Sigmoid colon (tissue), 4 donors: ENCODE results near the gene ERGIC1.

Source experiments
- CTCF ChIP-seq, 4 experiments: fragments of 450-650 bp in 3 of 4; fragments of 200-600 bp in 1 of 4; IDR thresholded peaks; one replicate each; pipeline ENCODE4 v1.5.1; 2016 to 2019; ENCODE audit warnings: antibody characterized with exemption in 4 of 4, mild to moderate bottlenecking in 3 of 4, moderate library complexity in 2 of 4
- POLR2A ChIP-seq, 2 donors: fragments of 450-650 bp; IDR thresholded peaks; one replicate each; pipeline ENCODE4 v1.6.1; 2016; ENCODE audit warnings: antibody characterized with exemption in 2 of 2, mild to moderate bottlenecking in 2 of 2, moderate library complexity in 2 of 2
- POLR2AphosphoS5 ChIP-seq, 4 donors: sonication (generic); formaldehyde crosslinking; IDR thresholded peaks; one replicate each; pipeline ENCODE4 v1.6.1; 2017; ENCODE audit warnings: antibody characterized with exemption in 4 of 4

GRCh38 chr5:172828911-172829431, 5.1 kb upstream of the ERGIC1 start:
- TF ChIP-seq POLR2A (IDR thresholded peaks at IDR 0.05), result no peak
- no peak for TF ChIP-seq CTCF (IDR thresholded peaks at IDR 0.05)
- no peak for TF ChIP-seq POLR2AphosphoS5 (IDR thresholded peaks at IDR 0.05)
